HEK293T (cell line): ENCODE results near the gene GSN.

ENCODE experiments used
- CTCF ChIA-PET: fragments of 350-600 bp; formaldehyde crosslinking; extraction: SDS; loops from one replicate; lab custom pipeline; 2021; ENCODE audit warnings: antibody characterized with exemption, inconsistent platforms; lab: Yijun Ruan, JAX
- POLR2A ChIA-PET: fragments of 350-600 bp; formaldehyde crosslinking; extraction: SDS; loops from one replicate; lab custom pipeline; 2020; ENCODE audit warnings: antibody characterized with exemption, inconsistent platforms; lab: Yijun Ruan, JAX
- DNase-seq: peaks from one replicate; pipeline ENCODE4 v3.0.0; 2012; ENCODE audit warnings: mixed read lengths; ENCODE audit errors: extremely low spot score
- ARNT ChIP-seq: fragments of 450-650 bp; IDR thresholded peaks from 2 replicates; pipeline ENCODE4 v1.6.1; 2017; ENCODE audit warnings: mild to moderate bottlenecking
- BHLHE40 ChIP-seq: fragments of 450-650 bp; IDR thresholded peaks from 2 replicates; pipeline ENCODE4 v1.6.1; 2016; ENCODE audit warnings: mild to moderate bottlenecking, moderate library complexity, borderline replicate concordance
- CTBP1 ChIP-seq: fragments of 450-650 bp; IDR thresholded peaks from 2 replicates; pipeline ENCODE4 v1.6.1; 2016; ENCODE audit warnings: borderline replicate concordance
- ELF4 ChIP-seq: fragments of 450-650 bp; IDR thresholded peaks from 2 replicates; pipeline ENCODE4 v1.6.1; 2017; ENCODE audit warnings: antibody characterized with exemption
- FOXA1 ChIP-seq: fragments of 450-650 bp; IDR thresholded peaks from 2 replicates; pipeline ENCODE4 v1.6.1; 2016; ENCODE audit warnings: mild to moderate bottlenecking
- FOXK2 ChIP-seq: fragments of 450-650 bp; IDR thresholded peaks from 2 replicates; pipeline ENCODE4 v1.6.1; 2016; ENCODE audit warnings: mild to moderate bottlenecking
- FOXM1 ChIP-seq: fragments of 450-650 bp; IDR thresholded peaks from 2 replicates; pipeline ENCODE4 v1.6.1; 2017; ENCODE audit warnings: mild to moderate bottlenecking, borderline replicate concordance
- HDGF ChIP-seq: fragments of 450-650 bp; IDR thresholded peaks from 2 replicates; pipeline ENCODE4 v1.6.1; 2017; ENCODE audit warnings: antibody characterized with exemption, borderline replicate concordance
- L3MBTL2 ChIP-seq: fragments of 450-650 bp; conservative IDR thresholded peaks from 2 replicates; pipeline ENCODE4 v1.6.1; 2016; ENCODE audit warnings: mild to moderate bottlenecking
- LEF1 ChIP-seq: fragments of 450-650 bp; IDR thresholded peaks from 2 replicates; pipeline ENCODE4 v1.6.1; 2017; ENCODE audit warnings: mild to moderate bottlenecking, borderline replicate concordance
- NFRKB ChIP-seq: fragments of 450-650 bp; IDR thresholded peaks from 2 replicates; pipeline ENCODE4 v1.6.1; 2016; ENCODE audit warnings: mild to moderate bottlenecking, moderate library complexity
- PKNOX1 ChIP-seq: fragments of 450-650 bp; IDR thresholded peaks from 2 replicates; pipeline ENCODE4 v1.6.1; 2016
- SP1 ChIP-seq: fragments of 450-650 bp; IDR thresholded peaks from 2 replicates; pipeline ENCODE4 v1.6.1; 2017
- SUZ12 ChIP-seq: fragments of 450-650 bp; IDR thresholded peaks from 2 replicates; pipeline ENCODE4 v1.6.1; 2016; ENCODE audit warnings: mild to moderate bottlenecking
- TARDBP ChIP-seq: fragments of 450-650 bp; IDR thresholded peaks from 2 replicates; pipeline ENCODE4 v1.6.1; 2016
- ZNF384 ChIP-seq: fragments of 450-650 bp; IDR thresholded peaks from 2 replicates; pipeline ENCODE4 v1.6.1; 2016

GSN gene

GRCh38 chr9:121278477-121279261 is 10.7 kb downstream of the GSN start:
- CTCF ChIA-PET = interaction anchor here (0.6 to 2.4 kb wide), 15 partner anchors 9 to 126 kb away, joined by 3 to 28 read pairs (median 4); partner anchors contain the start of gene GSN
- TF ChIP-seq SP1 (no peak), L3MBTL2 (peak; percentile 98), BHLHE40 (peak; percentile 56), NFRKB (no peak)
- POLR2A ChIA-PET = interaction anchor here (0.9 to 1.7 kb wide), 3 partner anchors 9 to 65 kb away, joined by 3 to 6 read pairs (median 3); partner anchors contain the start of gene GSN
- DNase-seq = peak; percentile 71

GRCh38 chr9:121279776-121280388 is 11.9 kb downstream of the GSN start:
- no peak for DNase-seq
- no peak for TF ChIP-seq ZNF384
- TF ChIP-seq SUZ12 = no peak
- POLR2A ChIA-PET = interaction anchor here (1.1 kb wide), 1 partner anchor 12 kb away, joined by 3 read pairs; the partner anchor contains the start of gene GSN
- CTCF ChIA-PET = interaction anchor here (1.1 to 1.2 kb wide), 3 partner anchors 8 to 40 kb away, joined by 3 read pairs; partner anchors contain the start of gene GSN

- TF ChIP-seq CTBP1 = no peak
- no peak for TF ChIP-seq NFRKB
- TF ChIP-seq L3MBTL2 = no peak
- no peak for TF ChIP-seq BHLHE40
- no peak for TF ChIP-seq TARDBP
- TF ChIP-seq FOXK2 = no peak
- TF ChIP-seq LEF1 = no peak
- TF ChIP-seq ARNT = no peak
- TF ChIP-seq PKNOX1 = no peak
- no peak for TF ChIP-seq HDGF
- TF ChIP-seq FOXM1 = no peak
- TF ChIP-seq ELF4 = no peak
- no peak for TF ChIP-seq ZNF384
- ChIA-PET CTCF (interaction anchor here (1.1 to 1.2 kb wide), 3 partner anchors 9 to 39 kb away, joined by 3 read pairs; partner anchors contain the start of gene GSN), POLR2A (interaction anchor here (0.6 to 1.1 kb wide), 2 partner anchors 13 to 386 kb away, joined by 3 read pairs; partner anchors contain the start of gene GSN)
- DNase-seq = no peak
Measured at GRCh38 chr9:121280715-121281613, 13.0 kb downstream of the GSN start.

GRCh38 chr9:121281614-121282276 is 13.8 kb downstream of the GSN start:
- TF ChIP-seq L3MBTL2 (no peak), HDGF (no peak), CTBP1 (no peak), ARNT (no peak), FOXM1 (no peak), LEF1 (no peak), TARDBP (no peak)
- no peak for DNase-seq
- ChIA-PET POLR2A (no interaction called here), CTCF (no interaction called here)

GRCh38 chr9:121282277-121283079 is 14.5 kb downstream of the GSN start:
- no peak for DNase-seq
- ChIA-PET CTCF (no interaction called here), POLR2A (no interaction called here)
- TF ChIP-seq L3MBTL2 (no peak), FOXM1 (no peak), LEF1 (no peak), ELF4 (no peak), SUZ12 (no peak), NFRKB (no peak), ZNF384 (no peak), HDGF (no peak), CTBP1 (no peak), FOXA1 (no peak), PKNOX1 (no peak), ARNT (no peak), BHLHE40 (no peak), TARDBP (no peak), SP1 (no peak), FOXK2 (no peak)
